Measurements from ENCODE around the gene LATS2. TPM values are rescaled to one million over a fixed set of nuclear protein-coding genes. Genes with fewer than 3 reads are reported as not detected.

Gene LATS2
- total RNA-seq, 1 donor, result 22.1 TPM

DNA sequence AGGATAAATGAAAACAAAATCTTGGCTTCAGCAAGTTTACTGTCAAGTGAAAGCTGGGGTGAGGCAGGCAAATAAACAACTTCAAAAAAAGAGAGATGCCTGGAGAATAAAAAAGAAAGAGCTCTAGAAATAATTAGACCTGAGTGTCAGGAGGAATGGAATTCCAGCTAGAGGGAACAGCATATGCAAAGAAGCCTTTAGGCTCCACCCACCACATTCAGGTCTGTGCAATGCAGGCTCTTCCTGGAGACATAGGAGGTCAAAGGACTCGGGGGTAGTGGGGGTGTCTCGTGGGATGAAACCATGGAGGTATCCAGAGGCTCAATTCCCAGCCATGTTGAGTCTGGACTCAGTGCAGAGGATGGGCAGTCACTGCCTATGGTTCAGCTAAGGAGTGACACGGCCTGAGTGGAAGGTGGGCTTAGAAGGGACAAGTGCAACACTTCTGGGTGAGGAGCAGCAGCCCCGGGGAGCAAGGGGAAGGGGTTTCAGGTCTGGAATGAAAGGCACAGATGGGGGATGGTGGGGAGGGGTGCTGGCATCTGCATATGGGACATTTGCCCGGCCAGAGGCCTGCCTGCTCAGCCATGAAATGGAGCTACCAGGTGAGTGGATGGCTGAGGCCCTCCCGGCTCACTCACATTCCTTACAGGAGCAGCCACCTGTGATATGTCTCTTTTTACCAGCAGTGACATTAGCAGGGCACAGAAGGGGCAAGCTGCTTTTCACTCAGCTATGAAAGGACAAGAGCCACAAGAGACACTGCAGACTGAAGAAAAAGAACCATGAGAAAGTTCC lies 12.3 kb downstream of the LATS2 start:
- no peak for DNase-seq (ENCODE audit: low read depth in 2 of 3, low spot score in 2 of 3)

DNA sequence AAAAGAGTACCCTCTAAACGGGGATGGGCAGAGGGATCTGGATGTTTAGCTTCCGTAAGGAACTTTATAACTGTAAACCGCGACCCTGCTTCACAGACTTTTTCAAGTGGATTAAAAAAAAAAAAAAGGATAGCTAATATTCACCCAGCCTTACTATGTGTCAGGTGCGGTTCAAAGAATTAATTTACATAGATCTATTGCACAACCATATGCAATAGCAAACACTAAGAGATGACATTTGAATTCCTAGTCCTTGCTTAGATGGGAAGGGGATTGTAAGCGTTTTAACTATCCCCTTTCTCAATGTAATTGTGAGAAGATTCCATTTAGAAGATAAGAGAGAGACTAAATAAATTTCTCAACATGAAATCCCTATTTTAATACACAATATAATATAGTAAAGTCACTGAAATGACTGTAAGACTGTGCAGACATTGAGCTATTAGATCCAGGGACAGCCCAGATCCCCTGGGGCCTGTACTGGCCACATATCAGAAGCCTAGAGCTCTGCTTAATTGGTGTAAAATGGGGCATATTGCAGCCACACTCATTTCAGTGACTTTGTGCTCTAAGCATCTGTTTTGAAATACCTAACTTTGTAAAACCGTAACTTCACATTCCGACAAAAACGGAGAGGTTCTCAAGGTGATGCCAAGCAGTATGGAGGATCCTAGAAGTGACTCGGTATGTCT lies 13.6 kb downstream of the LATS2 start:
- DNase-seq (ENCODE audit: low read depth in 2 of 3, low spot score in 2 of 3), result no peak

DNA sequence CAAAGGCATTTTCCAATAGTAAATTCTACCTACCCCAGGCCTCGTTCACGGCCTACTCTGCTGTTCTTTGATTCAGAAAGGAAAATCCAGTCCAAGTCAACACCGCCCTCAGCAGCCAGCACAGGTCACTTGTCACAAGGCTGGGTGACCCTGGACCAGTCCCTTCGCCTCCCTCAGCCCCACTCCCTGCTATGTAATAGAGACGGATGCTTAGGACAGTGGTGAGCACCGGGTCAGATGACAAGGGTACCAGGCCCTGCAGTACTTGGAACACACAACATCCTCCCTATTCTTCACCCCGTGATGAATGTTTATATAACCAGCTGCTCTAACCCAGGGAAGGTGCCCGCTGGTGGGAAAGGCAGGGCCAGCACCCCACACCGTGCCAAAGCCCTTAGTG lies 14.3 kb downstream of the LATS2 start:
- DNase-seq (ENCODE audit: low read depth in 2 of 3, low spot score in 2 of 3), result no peak

DNA sequence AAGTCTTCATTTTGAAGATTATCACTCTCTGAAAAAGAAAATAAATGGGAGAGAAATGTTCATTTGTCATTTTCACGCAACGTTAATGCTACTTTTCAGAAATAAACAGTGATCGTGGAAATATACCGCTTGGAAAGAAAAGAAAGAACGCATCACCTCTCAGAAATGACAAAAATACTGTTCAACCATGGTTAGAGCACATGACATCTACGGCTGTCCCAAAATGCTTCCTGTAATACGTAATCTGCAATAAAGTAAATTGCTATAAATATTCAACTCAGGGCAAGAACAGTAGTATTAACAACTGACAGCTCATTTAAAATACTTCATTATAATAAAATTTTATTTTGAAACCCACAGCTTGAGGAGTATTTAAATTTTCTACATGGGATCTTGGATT lies 15.2 kb downstream of the LATS2 start:
- no peak for DNase-seq (ENCODE audit: low read depth in 2 of 3, low spot score in 2 of 3)

DNA sequence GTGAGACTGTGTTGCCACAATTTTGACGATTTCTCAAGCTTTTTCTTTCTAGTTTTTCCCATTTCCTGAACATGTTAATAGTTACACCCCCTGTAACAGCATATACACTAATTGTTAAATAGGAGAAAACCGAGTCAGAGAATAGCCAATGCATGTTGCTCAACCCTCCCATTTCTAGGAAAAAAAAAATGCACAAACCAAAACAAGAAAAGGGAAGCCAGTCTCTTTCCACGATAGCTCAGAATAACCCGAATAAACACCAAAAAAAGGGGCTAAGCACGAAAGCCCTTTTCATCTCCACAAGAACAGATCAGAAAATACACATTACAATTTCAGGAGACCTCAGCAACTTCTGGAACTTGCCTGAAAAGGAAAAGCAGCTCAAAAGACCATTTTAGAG lies 16.3 kb downstream of the LATS2 start:
- DNase-seq (ENCODE audit: low read depth in 2 of 3, low spot score in 2 of 3), result no peak

DNA sequence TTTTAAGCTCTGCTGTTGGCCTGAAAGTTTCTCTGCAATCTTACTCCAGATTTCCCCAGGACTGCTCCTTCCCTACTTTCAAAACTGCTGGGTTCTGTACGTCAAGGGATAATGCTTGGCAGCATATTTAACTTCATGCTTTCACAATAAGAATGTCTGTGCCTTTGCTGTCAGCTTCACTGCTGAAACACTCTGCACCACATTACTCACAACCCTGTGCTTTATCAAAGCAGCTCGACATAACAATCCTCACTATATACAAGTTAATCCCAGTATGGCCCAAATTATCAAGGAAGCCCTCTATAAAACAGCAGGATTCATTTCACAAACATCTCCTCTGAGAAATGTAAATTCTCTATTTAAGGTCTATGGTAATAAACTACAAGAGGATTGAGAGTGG lies 17.5 kb downstream of the LATS2 start:
- DNase-seq (ENCODE audit: low read depth in 2 of 3, low spot score in 2 of 3), result no peak

DNA sequence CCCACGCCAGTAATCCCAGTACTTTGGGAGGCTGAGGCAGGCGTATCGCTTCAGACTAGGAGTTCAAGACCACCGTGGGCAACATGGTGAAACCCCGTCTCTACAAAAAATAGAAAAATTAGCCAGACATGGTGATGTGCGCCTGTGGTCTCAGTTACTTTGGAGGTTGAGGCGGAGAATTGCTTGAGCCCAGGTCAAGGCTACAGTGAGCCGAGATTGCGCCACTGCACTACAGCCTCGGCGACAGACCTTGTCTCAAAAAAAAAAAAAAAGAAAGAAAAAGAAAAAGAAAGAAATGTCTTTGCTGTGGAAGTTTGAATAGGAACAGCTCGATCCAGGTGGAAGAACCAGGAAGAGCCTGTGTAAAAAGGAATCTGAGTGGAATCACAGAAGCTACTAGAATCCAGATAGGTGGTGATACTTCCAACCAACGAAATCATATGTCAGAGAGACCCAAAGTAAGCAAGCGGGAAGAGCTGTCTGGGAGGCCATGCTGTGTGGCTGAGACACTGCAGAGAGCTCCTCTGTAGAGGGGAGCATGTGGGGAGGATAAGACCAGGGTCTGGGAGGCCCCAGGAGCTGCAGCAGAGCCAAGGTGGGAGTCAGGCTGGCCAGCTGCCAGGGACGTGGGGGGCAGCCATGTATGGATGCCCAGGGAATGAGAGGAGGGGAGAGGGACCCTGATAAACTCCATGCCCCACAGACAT lies 21.1 kb downstream of the LATS2 start:
- no peak for DNase-seq (ENCODE audit: low read depth in 2 of 3, low spot score in 2 of 3)

DNA sequence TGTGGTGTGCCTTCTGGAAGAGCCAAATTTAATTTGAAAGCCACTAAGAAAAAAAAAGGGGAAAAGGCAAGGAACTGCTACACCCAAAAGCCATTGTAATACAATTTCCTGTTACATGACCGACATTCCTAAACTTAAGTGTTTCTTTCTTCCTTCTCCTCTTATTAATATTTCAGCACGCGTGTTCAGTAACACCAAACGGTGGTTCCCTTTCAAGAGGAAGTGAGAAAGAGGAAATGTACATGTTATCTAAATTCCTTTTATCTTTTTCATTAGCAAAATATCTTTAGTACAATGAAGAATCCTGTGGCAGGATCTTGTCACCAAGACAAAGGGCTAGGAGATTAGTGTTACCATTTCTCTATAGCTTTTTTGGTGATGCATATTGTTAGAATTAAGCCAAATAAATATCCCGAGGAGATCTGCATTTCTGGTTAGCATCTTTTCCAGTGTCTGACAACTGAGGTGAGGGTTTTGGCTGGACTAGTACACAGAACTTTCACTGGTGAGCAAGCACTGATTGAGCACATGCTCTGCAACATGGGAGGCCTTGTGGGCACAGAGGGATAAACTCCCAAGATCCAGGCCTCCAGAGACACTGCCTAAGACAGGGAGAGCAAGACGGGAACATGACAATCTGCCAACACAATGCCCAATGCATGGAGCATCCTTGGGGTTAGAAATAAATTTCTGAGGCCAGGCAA lies 22.1 kb downstream of the LATS2 start:
- DNase-seq (ENCODE audit: low read depth in 2 of 3, low spot score in 2 of 3), result peak in 1 of 3 donors; percentile 38

DNA sequence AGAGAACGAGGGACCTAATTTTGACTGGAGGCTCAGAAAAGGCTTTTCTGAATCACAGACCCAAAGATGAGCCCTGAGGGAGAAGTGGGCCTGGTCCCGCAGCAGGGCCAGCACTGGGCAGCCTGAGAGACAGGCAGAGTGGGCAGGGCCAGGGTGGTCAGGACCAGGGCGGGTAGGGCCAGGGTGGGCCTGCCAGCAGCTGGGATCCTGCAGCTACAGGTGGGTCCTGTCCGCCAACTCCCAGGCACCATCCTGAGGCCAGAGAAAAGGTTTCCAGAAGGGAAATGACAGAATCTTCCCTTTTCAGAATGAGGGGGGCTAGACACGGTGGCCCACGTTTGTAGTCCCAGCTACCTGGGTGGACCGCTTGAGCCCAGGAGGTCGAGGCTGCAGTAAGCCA lies 23.7 kb downstream of the LATS2 start:
- DNase-seq (ENCODE audit: low read depth in 2 of 3, low spot score in 2 of 3), result no peak

DNA sequence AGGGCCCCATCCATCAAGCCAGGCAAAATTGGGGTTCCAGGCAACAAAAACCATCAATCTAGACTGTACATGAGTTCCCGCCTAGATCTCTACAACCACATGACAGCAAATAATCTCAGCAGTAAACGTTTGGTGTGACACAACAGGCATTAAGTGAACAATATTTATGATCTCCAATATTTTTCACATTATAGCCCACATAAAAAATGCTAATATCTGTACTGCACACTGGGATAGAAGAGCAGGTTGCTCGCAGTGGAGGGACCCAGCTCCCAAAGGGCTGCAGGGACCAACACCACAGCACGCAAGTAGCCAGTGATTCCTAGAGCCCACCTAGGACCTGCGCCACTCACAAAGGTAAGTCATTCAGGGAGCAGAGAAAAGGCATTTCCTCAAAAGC lies 25.9 kb downstream of the LATS2 start:
- DNase-seq (ENCODE audit: low read depth in 2 of 3, low spot score in 2 of 3), result no peak

DNA sequence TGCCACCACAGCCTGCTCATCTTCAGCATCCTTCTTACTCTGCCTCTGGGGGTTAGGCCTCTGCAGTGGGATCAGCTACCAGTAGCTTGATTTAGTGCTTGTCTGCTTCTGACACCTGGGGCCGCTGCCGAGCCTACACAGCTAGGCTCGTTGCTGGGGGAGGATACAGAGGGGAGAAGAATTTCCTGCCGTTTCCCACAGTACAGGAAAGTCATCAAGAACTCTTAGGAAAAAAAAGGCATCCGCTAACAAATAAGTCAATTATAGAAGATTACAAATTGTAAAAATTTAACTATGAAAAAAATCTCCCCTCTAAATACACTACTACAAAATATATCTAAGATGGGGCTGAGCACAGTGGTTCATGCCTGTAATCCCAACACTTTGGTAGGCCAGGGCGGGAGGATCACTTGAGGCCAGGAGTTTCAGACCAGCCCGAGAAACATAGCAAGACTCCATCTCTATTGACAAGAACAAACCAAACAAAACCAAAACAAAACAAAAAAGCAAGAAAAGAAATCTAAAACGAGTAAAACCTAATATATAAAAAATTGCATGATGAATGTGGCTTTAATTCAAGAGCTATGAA lies 26.7 kb downstream of the LATS2 start:
- DNase-seq (ENCODE audit: low read depth in 2 of 3, low spot score in 2 of 3), result peak in 1 of 3 donors; percentile 33

DNA sequence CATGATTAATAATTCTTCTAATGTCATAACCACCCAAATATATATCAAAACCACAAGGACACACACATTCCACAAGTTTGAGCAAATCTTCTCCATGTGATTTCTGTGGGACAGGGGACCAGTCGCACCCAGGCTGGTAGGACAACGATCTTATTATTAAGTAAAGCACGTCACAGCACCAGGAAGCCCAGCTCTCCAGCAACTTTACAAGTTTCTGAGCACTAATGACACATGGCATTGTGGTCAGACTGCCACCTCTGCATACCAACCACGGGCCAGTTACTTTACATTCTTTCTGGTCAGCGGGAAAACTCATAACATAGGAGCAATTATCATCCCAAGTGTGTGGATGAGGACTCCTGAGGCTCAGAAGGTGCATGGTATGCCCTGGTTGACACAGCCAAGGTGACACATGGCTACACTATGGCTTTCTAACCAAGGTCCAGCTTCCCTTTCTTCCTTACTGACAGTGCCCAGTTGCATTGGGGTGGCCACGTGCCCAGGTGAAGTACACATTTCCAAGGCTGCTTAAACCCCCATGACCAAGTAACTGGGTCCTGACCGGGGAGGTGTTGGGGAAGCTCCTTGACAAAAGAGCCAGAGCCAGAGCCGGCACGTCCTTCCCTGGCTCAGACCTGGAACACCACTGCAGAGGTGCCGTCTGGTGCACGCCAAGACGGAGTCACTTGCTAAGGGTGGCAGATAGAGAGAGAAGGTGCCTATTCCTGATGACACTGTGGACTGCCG lies 27.4 kb downstream of the LATS2 start:
- DNase-seq (ENCODE audit: low read depth in 2 of 3, low spot score in 2 of 3), result no peak

DNA sequence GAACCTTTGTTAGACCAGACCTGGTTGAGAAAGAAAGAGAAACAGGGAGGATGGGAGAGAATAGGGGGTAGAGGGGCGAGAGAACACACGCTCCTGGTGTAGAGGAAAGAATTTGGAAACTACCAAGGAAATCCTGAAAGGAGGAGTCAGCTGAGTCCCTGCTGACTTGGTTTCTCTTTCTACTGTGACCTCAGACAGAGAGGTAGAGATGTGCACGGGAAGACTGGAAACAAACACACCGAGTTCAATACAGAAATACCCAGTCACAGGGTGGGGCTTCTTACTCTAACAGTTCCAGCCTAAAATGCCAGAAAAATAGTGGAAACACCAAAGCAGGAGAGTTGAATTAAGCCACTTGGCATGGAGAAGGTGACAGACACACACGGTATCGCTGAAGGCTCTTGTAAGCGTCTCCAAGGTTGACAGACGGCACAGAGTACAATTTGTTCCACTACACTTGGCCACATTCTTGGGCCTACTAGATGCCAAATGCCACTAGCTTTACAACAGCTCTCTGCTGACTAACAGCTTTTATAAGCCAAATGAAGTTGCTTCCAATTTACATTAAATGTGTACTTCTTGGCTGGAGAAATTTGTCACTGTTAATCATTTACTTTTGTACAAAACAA lies 28.1 kb downstream of the LATS2 start:
- no peak for DNase-seq (ENCODE audit: low read depth in 2 of 3, low spot score in 2 of 3)

DNA sequence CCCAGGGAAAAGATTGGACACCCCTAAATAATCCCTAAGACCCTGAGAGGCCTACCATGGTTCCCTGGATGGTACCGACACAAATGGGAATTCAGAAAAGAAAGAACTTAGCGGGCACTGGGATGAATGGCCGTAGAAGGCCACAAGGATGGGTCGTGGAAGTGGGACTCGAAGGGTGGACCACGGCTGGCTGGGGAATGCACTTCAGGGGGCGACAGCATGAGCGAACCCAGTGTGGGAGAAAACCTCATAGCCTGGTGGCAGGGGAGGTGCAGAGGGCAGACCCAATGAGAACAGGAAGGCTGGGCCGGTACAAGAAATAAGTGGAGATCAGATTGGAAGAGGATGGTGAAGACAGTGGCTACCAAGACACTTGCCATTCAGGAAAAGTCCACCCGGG lies 28.7 kb downstream of the LATS2 start:
- no peak for DNase-seq (ENCODE audit: low read depth in 2 of 3, low spot score in 2 of 3)

DNA sequence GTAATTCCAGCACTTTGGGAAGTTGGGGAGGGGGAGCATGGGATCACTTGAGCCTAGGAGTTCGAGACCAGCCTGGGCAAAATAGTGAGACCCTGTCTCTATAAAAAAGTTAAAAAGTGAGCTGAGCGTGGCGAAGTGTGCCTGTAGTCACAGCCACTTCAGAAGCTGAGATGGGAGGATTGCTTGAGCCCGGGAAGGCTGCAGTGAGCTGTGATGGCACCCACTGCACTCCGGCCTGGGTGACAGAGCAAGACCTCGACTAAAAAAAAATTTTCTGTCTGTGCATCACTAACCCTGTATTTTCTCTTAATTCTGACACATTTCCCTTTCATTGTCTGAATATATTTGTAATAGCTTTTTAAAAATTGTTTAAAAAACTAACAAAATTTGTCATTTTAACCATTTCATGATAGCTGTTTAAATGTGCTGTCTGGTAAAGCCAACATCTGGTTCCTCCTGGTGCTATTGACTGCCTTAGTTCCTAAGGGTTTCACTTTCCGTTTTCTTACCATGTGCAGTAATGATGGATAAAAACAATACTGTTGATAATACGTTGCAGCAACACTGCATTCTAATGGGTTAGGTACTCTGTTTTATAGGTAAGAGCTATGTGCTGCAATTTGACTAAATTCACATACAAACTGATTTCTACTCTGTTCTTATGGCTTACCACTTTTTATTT lies 29.7 kb downstream of the LATS2 start:
- DNase-seq (ENCODE audit: low read depth in 2 of 3, low spot score in 2 of 3), result peak in 1 of 3 donors; percentile 52

DNA sequence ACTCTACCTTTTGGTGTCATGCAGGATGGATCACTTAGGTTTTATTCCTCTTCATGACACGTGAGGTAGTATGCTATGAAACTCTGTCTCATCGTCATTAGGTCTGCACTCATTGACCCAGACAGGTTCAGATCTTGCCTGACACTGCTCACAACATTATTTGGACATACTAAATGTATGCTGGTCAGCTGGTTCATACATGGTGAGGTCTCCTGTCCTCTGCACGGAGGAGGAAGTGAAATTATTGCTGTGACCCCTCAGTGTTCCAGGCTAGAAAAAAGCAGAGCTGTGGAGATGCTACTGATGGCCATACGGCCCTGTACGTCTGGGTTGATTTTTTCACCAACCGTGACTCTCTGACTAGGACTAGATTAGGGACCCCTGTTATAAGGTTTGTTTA lies 35.8 kb downstream of the LATS2 start:
- no peak for DNase-seq (ENCODE audit: low read depth in 2 of 3, low spot score in 2 of 3)

DNA sequence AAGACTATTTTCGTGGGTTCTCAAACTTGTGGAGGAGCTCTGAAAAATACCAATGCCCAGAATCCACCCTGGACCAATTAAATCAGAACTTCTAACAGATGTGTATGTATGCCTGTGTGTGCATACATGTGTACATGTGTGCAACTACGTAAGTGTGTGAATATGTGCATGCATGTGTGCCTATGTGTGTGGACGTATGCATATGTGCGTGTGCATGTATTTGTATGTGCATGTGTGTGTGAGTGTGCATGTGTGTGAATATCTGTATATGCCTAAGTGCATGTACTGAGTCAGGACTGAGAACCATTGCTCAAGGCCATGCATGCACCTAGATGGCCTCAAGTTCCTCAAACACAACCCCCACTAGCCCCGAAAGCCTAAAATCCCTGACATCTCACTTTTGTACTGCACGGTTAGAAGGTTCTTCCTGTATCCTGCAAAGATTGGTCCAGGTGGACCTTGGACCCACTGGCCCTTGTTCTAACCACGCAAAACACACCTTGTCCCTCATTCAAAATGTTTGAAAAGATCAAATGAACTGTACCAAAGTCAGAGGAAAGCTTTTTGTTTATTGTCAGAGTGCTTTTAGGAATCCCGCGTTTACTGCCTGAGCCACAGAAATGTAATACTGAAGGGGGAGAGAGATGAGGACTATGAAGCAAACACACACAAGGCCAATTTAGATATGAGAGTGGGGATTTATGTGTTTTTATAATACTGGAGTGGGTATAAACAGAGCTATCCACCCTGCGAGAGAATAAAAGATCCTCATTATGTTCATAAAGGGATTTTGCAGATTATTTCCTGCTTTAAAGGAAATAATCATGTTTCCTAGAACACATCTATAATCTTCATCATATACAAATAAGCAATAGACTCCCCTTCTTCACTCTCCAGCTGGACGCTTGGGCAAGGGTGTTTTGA lies 39.1 kb downstream of the LATS2 start:
- DNase-seq (ENCODE audit: low read depth in 2 of 3, low spot score in 2 of 3), result no peak

DNA sequence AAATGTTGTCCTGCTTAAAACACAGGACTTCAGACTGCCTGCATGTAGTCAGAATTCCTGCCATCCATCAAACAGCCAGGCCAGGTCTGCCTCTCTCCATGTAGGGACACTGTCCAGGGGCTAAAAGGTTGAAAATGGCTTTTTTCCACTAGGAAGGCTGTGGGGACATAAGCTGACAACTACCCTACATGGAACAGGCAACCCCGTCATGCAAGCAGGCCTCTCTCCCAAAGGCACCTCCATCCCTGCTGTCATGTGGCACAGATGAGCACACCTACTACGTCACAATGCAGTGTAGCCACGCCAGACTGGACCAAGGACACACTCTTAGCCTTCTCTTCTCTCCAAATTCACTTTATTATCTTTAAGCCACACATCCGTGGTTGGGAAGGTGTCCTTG lies 40.8 kb downstream of the LATS2 start:
- DNase-seq (ENCODE audit: low read depth in 2 of 3, low spot score in 2 of 3), result no peak
